ENCODE results near the gene CMTM7.

DNA sequence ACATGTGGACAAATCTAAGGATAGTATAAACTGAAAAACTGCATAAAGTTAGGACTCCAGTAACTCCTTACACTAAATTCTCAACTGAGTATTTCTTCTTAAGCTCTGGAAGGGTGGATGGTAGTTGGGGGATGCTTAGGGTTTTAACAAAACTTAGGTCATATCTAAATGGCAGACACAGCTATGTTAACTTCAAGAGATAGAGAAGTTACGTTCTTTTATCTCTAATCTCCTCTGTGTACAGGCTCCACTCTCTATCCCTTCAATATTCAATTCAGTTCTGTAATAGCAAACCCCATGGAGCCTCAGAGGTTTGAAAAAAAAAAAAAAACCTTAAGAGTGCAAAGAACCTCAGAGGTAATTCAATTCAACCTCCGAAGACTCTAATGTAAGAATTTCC lies 107.9 kb downstream of the CMTM7 start:
- no peak for TF ChIP-seq CTCF (IDR thresholded peaks at IDR 0.05; ENCODE audit: low read depth, low read length, poor library complexity, severe bottlenecking)
- no peak for TF ChIP-seq EZH2phosphoT487 (IDR thresholded peaks at IDR 0.05; ENCODE audit: borderline replicate concordance, low read length)

Data from DOHH2 (cell line).